ENCODE data around the gene ALS2. TPM values are rescaled to one million over a fixed set of nuclear protein-coding genes. Genes with fewer than 3 reads are reported as not detected.

ALS2 gene
- total RNA-seq, 1 experiment from 2014 or later, result 22.2 TPM

DNA sequence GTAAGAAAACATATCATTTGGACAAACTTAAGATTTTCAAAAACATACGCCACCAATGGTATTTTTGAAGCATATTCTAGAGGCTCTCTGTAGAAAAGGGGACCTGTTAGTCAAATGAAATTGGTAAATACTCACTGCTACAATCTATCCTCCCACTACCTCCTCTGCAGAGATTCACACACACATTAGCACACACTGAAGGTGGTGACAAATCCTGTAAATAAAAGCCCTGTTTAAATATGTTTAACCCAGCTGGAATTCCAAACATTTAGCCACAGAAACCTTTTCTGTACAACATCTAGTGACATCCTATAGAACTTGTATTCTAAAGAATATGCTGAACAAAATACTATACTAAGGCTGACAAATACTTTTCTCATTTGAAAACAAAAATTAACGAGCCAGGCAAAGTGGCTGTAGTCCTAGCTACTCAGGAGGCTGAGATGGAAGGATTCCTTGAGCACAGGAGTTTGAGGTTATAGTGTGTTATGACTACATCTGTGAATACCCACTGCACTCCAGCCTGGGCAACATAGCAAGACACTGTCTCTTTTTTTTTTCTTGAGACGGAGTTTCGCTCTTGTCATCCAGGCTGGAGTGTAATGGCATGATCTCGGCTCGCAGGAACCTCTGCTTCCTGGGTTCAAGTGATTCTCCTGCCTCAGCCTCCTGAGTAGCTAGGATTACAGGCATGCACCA is 25.9 kb downstream of the ALS2 start:
- DNase-seq (ENCODE audit: low spot score), result no peak

GRCh38 chr2:201751566-201751965 is 29.2 kb downstream of the ALS2 start:
- DNase-seq (ENCODE audit: low spot score), result no peak

DNA sequence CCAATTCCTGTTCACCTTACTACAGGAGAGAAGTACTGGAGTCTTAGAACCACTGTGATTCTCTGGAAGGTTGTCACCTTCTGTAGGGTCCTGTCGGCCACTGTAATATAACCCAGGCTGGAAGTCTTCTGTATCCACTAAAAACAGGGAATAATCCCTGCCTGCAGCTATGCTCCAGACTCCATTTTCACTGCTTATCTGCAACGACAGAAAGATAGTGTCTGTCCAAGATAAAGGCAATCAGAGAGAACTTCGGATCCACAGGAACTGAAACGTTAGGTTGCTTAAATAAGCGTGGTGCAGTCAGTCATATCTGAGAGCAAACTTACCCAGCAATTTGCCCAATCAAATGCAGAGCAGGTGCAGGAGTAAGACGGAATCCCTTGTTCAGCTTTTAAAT is 34.2 kb downstream of the ALS2 start:
- DNase-seq (ENCODE audit: low spot score), result no peak

DNA sequence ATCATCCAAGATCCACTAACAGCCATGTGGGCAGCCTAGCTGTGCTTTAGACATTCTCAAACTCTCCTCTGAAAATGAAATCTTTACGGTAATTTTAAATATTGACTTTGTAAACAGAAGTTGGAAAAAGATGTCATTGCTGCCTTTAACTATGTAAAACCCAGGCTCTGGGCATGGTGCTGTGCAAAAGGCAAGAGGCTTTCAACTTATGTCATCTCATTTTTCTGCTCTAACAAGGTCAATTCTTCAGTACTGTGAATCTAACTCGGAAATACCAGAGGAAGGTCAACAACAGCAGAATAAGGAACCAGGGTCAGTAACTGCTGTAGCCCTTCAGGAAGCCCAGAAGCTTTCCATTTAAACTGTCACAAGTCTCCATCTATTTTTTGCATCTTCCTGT is 45.2 kb downstream of the ALS2 start:
- no peak for DNase-seq (ENCODE audit: low spot score)

DNA sequence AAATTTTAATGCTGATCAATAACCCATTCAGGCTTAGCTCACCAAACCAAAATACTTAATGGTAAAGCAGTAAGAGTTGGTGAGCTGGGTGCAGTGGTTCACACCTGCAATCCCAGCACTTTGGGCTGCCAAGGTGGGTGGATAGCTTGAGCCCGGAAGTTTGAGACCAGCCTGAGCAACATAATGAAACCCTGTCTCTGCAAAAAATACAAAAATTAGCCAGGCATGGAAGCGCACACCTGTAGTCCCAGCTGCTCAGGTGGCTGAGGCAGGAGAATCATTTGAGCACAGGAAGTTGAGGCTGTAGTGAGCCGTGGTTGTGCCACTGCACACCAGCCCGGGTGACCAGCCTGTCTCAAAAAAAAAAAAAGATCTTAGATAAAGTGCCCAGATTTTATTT is 46.6 kb downstream of the ALS2 start:
- DNase-seq (ENCODE audit: low spot score), result no peak

DNA sequence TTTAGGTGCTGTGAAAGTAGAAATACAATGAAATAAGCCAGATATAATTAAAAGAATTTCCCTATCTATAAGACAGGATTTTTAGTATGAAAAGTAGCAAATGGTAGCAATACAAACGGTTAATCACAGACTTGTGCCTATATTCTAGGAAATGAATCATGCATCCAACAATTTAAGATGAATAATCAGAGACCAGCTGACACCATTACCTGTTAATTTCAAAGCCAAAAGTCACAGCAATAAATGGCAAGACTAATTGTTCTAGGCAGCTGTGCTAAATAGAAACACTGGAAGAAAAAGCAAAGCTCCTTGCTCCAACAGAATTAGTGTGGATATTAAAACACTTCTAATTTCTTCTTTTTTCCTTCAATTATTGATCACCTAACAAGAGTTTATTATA is 47.2 kb downstream of the ALS2 start:
- DNase-seq (ENCODE audit: low spot score), result no peak

GRCh38 chr2:201730651-201731285 is 50.0 kb downstream of the ALS2 start:
- DNase-seq (ENCODE audit: low spot score), result no peak

DNA sequence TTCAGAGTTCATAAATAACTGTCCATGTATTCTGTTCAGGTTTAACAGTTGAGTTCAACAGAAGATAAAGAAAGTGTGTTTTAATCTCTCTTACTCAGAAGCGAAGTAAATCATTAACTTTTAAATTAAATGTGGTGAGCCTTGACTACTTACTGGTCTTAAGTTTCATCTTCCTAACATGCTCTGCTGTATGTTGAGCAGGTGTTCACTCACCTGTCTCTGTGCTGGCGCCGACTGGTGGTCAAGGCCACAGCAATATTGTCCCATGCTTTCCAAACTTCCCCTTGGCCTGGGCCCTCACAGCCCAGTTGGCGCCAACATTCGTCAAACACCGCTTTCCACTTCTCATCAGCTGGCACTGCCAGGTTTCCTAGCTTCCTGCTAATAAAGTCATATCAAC is 65.3 kb downstream of the ALS2 start:
- no peak for DNase-seq (ENCODE audit: low spot score)

DNA sequence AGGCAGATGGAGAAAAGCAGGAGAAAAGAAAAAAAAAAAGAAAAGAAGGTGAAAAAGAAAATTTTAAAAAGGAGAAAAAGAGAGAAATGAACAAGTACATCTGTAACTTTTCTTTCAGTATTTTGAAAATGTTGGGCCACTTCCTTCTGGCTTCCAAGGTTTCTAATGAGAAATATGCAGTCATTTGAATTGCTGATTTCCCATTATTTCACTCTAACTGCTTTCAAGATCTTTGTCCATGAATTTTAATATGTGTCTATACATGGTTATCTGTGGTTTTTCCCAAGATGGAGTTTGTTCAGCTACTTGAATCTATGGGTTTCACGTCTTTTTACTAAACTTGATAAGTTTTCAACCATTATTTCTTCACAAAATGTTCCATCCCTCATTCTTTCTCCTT is 68.0 kb downstream of the ALS2 start:
- no peak for DNase-seq (ENCODE audit: low spot score)

GRCh38 chr2:201709747-201710146 is 71.0 kb downstream of the ALS2 start:
- DNase-seq (ENCODE audit: low spot score), result no peak

DNA sequence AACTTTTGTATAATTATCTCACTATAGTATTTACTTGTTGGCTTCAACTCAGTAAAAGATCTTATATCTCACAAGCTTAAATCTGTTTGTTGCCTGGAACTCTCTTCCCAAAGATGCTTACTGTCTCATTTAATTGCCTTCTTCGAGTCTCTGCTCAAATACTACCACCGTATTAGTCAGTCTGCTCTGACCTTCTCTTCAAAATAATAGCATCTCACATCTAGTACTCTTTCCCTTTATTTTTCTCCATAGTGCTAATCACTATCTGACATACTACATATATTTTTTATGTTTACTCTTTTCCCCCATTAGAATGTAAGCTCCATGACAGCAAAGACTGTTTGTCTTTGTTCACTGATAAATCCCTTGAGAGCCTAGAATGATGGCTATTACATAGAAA is 71.7 kb downstream of the ALS2 start:
- no peak for DNase-seq (ENCODE audit: low spot score)

- no peak for DNase-seq (ENCODE audit: low spot score)
Observed at GRCh38 chr2:201707753-201708152, 73.0 kb downstream of the ALS2 start.

DNA sequence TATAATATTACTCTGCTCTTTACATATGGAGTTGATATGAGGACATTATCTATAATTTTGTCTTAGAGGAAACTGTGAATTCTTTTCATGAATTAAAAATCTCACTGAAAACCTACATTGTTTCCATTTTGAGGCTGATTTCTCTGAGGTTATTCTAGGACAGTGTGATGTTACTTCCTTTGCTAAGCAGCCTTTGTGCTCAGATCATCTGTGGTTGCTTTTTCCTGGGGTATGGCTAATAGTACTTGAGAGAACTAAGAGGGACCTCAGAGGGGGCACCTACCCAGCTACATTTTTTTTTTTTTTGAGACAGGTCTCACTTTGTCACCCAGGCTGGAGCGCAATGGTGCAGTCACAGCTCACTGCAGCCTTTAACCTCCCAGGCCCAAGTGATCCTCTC is 73.6 kb downstream of the ALS2 start:
- no peak for DNase-seq (ENCODE audit: low spot score)

DNA sequence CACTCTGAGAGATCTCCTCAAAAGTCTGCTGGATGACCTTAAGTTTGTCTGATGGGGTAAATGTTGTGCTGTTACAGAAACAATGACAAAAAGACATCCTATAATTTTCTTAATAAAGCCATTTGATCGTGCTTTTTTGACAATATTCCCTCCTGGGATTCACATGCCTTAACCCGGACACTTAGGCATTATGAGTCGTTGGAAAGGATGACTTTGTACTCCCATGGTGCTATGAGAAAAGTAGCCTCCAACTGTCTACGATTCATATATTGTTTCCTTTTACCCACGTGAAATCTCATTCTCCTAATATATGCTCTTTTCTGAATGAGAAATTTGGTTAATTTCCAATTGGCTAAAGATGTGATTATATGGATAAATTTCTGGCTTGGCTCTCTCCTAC is 76.2 kb downstream of the ALS2 start:
- DNase-seq (ENCODE audit: low spot score), result no peak

DNA sequence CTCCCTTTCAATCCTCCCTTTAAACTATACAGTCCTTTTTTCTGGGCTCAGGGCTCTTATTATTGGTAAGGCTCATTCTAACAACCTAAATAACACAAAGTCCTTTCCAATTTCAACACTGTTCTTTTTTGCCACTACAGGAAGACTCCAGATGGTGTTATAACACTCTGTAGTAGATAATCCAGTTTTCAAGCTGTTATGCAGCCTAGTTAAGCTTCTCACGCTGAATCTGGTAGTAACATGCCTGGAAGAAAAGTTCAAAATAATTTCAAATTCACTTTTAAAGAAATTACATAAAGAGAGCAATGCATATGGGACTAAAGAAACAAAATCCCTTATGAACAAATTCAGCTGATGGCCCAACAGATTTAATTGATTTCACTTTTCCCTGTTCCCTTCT is 79.1 kb downstream of the ALS2 start:
- DNase-seq (ENCODE audit: low spot score), result no peak

DNA sequence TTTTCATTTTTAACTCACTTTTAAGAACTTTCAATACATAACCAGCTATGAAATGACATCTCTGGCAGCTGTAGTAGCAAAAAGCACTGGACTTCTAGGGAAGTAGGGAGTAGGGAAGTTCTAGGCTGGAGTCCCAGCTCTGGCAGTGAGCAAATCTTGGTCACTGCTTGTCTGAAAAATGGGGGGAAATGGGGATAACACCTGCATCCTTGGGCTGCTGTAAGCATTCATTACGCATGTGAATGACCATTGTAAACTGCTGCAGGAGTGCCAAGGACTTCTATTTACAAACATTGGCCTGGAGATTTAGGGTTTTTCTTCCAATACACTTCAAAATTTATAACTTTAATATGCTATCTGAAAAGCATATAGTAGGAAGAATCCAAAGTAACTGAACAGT is 81.3 kb downstream of the ALS2 start:
- DNase-seq (ENCODE audit: low spot score), result no peak

DNA sequence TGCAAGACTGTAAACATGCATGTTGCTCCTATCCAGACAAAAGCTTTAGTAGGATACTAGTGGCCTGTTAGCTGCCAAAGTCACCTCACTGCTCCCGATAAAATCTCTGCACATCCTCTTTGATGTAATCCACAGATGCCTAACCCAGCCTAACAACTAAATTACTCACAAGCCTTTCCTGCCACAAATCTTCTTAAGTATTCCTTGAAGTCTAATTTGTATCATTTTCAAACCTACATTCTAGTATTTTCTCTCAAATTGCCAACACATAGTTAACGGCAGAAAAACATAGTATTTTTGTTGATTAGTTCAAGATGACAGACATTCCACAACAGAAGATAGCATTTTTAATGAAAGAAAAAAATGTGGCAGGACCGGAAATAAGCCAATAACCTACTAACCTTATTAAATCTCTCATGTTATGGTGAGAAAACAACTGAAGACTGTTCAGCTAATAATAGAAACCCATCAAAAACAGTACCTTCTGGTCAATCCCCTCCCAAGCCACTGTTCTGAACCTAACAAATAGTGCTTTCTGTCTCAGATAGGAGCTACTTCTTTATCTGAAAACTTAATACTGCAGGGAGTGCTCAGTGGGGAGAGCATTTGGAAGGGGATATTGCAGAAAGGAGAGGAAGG is 82.0 kb downstream of the ALS2 start, which contains the start of gene MPP4:
TSS of gene MPP4 (minus strand) at position 57 of the 639 bp plus-strand sequence. CDS start 4,690 bp downstream, outside the sequence.
- DNase-seq (ENCODE audit: low spot score), result no peak

- DNase-seq (ENCODE audit: low spot score), result no peak
Observed at GRCh38 chr2:201697899-201698298, 82.8 kb downstream of the ALS2 start.

- no peak for DNase-seq (ENCODE audit: low spot score)
Observed at GRCh38 chr2:201696151-201696659, 84.5 kb downstream of the ALS2 start.

GRCh38 chr2:201685156-201685555 is 95.6 kb downstream of the ALS2 start:
- DNase-seq (ENCODE audit: low spot score), result no peak

GRCh38 chr2:201680743-201681142 is 100.0 kb downstream of the ALS2 start:
- peak; percentile 18 for DNase-seq (ENCODE audit: low spot score)

- no peak for DNase-seq (ENCODE audit: low spot score)
Observed at GRCh38 chr2:201678401-201678800, 102.3 kb downstream of the ALS2 start.

GRCh38 chr2:201675454-201675853 is 105.3 kb downstream of the ALS2 start:
- no peak for DNase-seq (ENCODE audit: low spot score)
